H1 (cell line): Measurements from ENCODE around the gene KLHL9. TPM values are rescaled to one million over a fixed set of nuclear protein-coding genes. Genes with fewer than 3 reads are reported as not detected.
A peak's percentile ranks its signal among the peaks of the same experiment; 100 is the strongest.

Source experiments
- CTCF ChIA-PET: fragments of 300-600 bp; sonication (Branson Sonifier 250); formaldehyde crosslinking; loops from one replicate; lab custom pipeline; 2021; ENCODE audit not compliant: partially characterized antibody; lab: Charles Lee
- POLR2A ChIA-PET: fragments of 300-600 bp; sonication (Branson Sonifier 250); formaldehyde crosslinking; loops from one replicate; lab custom pipeline; 2021; ENCODE audit warnings: inconsistent platforms; ENCODE audit not compliant: partially characterized antibody; lab: Charles Lee
- DNase-seq, 2 experiments: peaks; one replicate each; pipeline versions ENCODE4 v3.0.0 to v3.0.0-alpha.2; 2010 to 2022; ENCODE audit warnings: low spot score in 2 of 2, low read depth in 1 of 2, mixed read lengths in 1 of 2
- FAIRE-seq: peaks from 2 replicates; lab custom pipeline; 2011; peaks lifted over from hg19 to GRCh38; lab: Jason Lieb, UNC
- H2AFZ ChIP-seq: 2 replicates; pipeline ENCODE4 v1.8.1; 2012; ENCODE audit warnings: low read length, inconsistent platforms
- H2AK5ac ChIP-seq: 2 replicates; pipeline ENCODE4 v1.6.1; 2013; ENCODE audit warnings: low read depth, low read length
- H2BK120ac ChIP-seq: replicated peaks from 2 replicates; pipeline ENCODE3; 2013; ENCODE audit warnings: low read depth, low read length, inconsistent platforms
- H2BK12ac ChIP-seq: 2 replicates; pipeline ENCODE4 v1.6.1; 2013; ENCODE audit warnings: low read depth, low read length
- H2BK15ac ChIP-seq: 2 replicates; pipeline ENCODE4 v1.6.1; 2013; ENCODE audit warnings: low read length
- H2BK20ac ChIP-seq: 2 replicates; pipeline ENCODE4 v1.6.1; 2013; ENCODE audit warnings: low read length
- H2BK5ac ChIP-seq: 2 replicates; pipeline ENCODE4 v1.6.1; 2013; ENCODE audit warnings: low read depth, low read length
- H3K14ac ChIP-seq: 2 replicates; pipeline ENCODE4 v1.6.1; 2013; ENCODE audit warnings: inconsistent platforms; ENCODE audit not compliant: insufficient read length
- H3K18ac ChIP-seq: 2 replicates; pipeline ENCODE4 v1.6.1; 2013; ENCODE audit warnings: low read length; ENCODE audit errors: extremely low read depth
- H3K23ac ChIP-seq: 2 replicates; pipeline ENCODE4 v1.6.1; 2013; ENCODE audit warnings: inconsistent platforms; ENCODE audit not compliant: insufficient read length
- H3K23me2 ChIP-seq: 2 replicates; pipeline ENCODE4 v1.6.1; 2013; ENCODE audit warnings: low read depth, low read length
- H3K27ac ChIP-seq: 2 replicates; pipeline ENCODE4 v1.6.1; 2011; ENCODE audit warnings: low read depth, low read length, inconsistent platforms
- H3K27me3 ChIP-seq, 4 experiments: replicated peaks in 1 of 4; 1 replicate in 1 of 4; 2 replicates in 3 of 4; pipeline versions ENCODE4 v1.6.1 to v1.8.1; 2011 to 2013; ENCODE audit warnings: low read length in 3 of 4, mild to moderate bottlenecking in 3 of 4, inconsistent platforms in 2 of 4, mixed read lengths in 2 of 4, moderate library complexity in 1 of 4; ENCODE audit not compliant: control insufficient read depth in 3 of 4, insufficient read depth in 3 of 4; ENCODE audit errors: extremely low read depth in 1 of 4
- H3K36me3 ChIP-seq, 4 experiments: 2 replicates each; pipeline versions ENCODE4 v1.6.1 to v1.8.1; 2011 to 2013; ENCODE audit warnings: mild to moderate bottlenecking in 4 of 4, low read length in 3 of 4, moderate library complexity in 2 of 4, control low read depth in 1 of 4, inconsistent platforms in 1 of 4; ENCODE audit not compliant: insufficient read depth in 4 of 4, control insufficient read depth in 2 of 4
- H3K4ac ChIP-seq: replicated peaks from 2 replicates; pipeline ENCODE3; 2013; ENCODE audit warnings: low read length, low read depth, mixed read lengths, inconsistent platforms; ENCODE audit not compliant: insufficient read length
- H3K4me1 ChIP-seq, 4 experiments: replicated peaks in 1 of 4; 1 replicate in 1 of 4; 2 replicates in 3 of 4; pipeline versions ENCODE4 v1.6.1 to v1.8.1; 2011 to 2013; ENCODE audit warnings: low read length in 3 of 4, inconsistent platforms in 2 of 4, mixed read lengths in 1 of 4; ENCODE audit not compliant: insufficient read depth in 4 of 4, control insufficient read depth in 3 of 4
- H3K4me2 ChIP-seq, 2 experiments: 2 replicates each; pipeline versions ENCODE4 v1.6.1 to v1.8.1; 2011 to 2013; ENCODE audit warnings: low read depth in 2 of 2, low read length in 2 of 2, control low read depth in 1 of 2, inconsistent platforms in 1 of 2, mild to moderate bottlenecking in 1 of 2; ENCODE audit not compliant: insufficient read depth in 1 of 2
- H3K4me3 ChIP-seq, 4 experiments: fragments of 200-600, 300-600 bp in 1 of 4; sonication (generic), shearing (Covaris generic), sonication (Bioruptor Twin) in 1 of 4; 2 replicates each; pipeline versions ENCODE4 v1.5.1 to v1.8.1; 2011 to 2016; ENCODE audit warnings: low read length in 4 of 4, low read depth in 3 of 4, control low read depth in 2 of 4, inconsistent platforms in 2 of 4, mild to moderate bottlenecking in 2 of 4, mixed read lengths in 1 of 4, moderate library complexity in 1 of 4; ENCODE audit not compliant: insufficient read depth in 2 of 4; ENCODE audit errors: extremely low read depth in 1 of 4
- H3K56ac ChIP-seq: replicated peaks from 2 replicates; pipeline ENCODE3; 2013; ENCODE audit warnings: low read depth, mild to moderate bottlenecking, mixed read lengths, low read length, inconsistent platforms; ENCODE audit not compliant: insufficient read length
- H3K79me1 ChIP-seq: 2 replicates; pipeline ENCODE4 v1.6.1; 2013; ENCODE audit warnings: low read depth, low read length, control low read depth
- H3K79me2 ChIP-seq, 2 experiments: 2 replicates each; pipeline versions ENCODE4 v1.6.1 to v1.8.1; 2012 to 2013; ENCODE audit warnings: low read length in 2 of 2, mild to moderate bottlenecking in 2 of 2, inconsistent platforms in 1 of 2; ENCODE audit not compliant: insufficient read depth in 2 of 2, control insufficient read depth in 1 of 2
- H3K9ac ChIP-seq, 4 experiments: replicated peaks in 1 of 4; 1 replicate in 1 of 4; 2 replicates in 3 of 4; pipeline versions ENCODE4 v1.6.1 to v1.8.1; 2011 to 2013; ENCODE audit warnings: low read depth in 3 of 4, low read length in 3 of 4, control low read depth in 2 of 4, mild to moderate bottlenecking in 2 of 4, moderate library complexity in 2 of 4, inconsistent platforms in 1 of 4; ENCODE audit errors: extremely low read depth in 1 of 4
- H3K9me3 ChIP-seq, 2 experiments: 2 replicates each; pipeline versions ENCODE4 v1.6.1 to v1.8.1; 2012 to 2013; ENCODE audit warnings: mild to moderate bottlenecking in 2 of 2, moderate library complexity in 2 of 2, control low read depth in 1 of 2, inconsistent platforms in 1 of 2, low read depth in 1 of 2, low read length in 1 of 2, mixed read lengths in 1 of 2; ENCODE audit not compliant: insufficient read depth in 2 of 2
- H4K20me1 ChIP-seq, 2 experiments: replicated peaks in 1 of 2; 2 replicates each; pipeline versions ENCODE3 to v1.8.1; 2011 to 2013; ENCODE audit warnings: inconsistent platforms in 2 of 2, low read length in 2 of 2, mild to moderate bottlenecking in 1 of 2; ENCODE audit not compliant: insufficient read depth in 2 of 2, control insufficient read depth in 1 of 2
- H4K5ac ChIP-seq: 2 replicates; pipeline ENCODE4 v1.6.1; 2013; ENCODE audit warnings: low read length, low read depth, mixed read lengths, inconsistent platforms; ENCODE audit not compliant: insufficient read length
- H4K8ac ChIP-seq: 2 replicates; pipeline ENCODE4 v1.8.0; 2013; ENCODE audit warnings: mild to moderate bottlenecking, moderate library complexity, low read length, inconsistent platforms; ENCODE audit not compliant: insufficient read depth; ENCODE audit errors: extremely low read depth
- H4K91ac ChIP-seq: replicated peaks from 2 replicates; pipeline ENCODE3; 2013; ENCODE audit warnings: low read length, mixed read lengths, inconsistent platforms; ENCODE audit not compliant: insufficient read length
- ASH2L ChIP-seq: fragments of 200-600, 300-600 bp; sonication (generic); IDR thresholded peaks from one replicate; pipeline ENCODE4 v1.7.1; 2017; ENCODE audit warnings: low read length
- CHD2 ChIP-seq: IDR thresholded peaks from 2 replicates; pipeline ENCODE4 v1.6.1; 2012; ENCODE audit warnings: low read length, improper control_type of control experiment
- FOSL1 ChIP-seq: IDR thresholded peaks from 2 replicates; pipeline ENCODE4 v1.6.1; 2011; ENCODE audit warnings: mild to moderate bottlenecking, low read depth, low read length, moderate library complexity; ENCODE audit not compliant: insufficient read depth
- KDM4A ChIP-seq: IDR thresholded peaks from one replicate; pipeline ENCODE4 v1.7.1; 2012; ENCODE audit warnings: low read depth, mild to moderate bottlenecking, moderate library complexity, low read length, inconsistent platforms; ENCODE audit not compliant: severe bottlenecking
- MAX ChIP-seq: IDR thresholded peaks from 2 replicates; pipeline ENCODE4 v1.6.1; 2012; ENCODE audit warnings: inconsistent platforms
- SAP30 ChIP-seq: fragments of 300-600 bp; sonication (generic); IDR thresholded peaks from 2 replicates; pipeline ENCODE4 v1.7.1; 2012; ENCODE audit warnings: low read length, moderate library complexity, mild to moderate bottlenecking, inconsistent platforms; ENCODE audit not compliant: insufficient read depth, insufficient replicate concordance
- SP4 ChIP-seq: IDR thresholded peaks from 2 replicates; pipeline ENCODE4 v1.6.1; 2012; ENCODE audit warnings: low read length, inconsistent platforms
- WGBS, 2 experiments: shearing (Covaris generic) in 1 of 2; methylation state at CpG; one replicate each; pipeline versions ENCODE4 v1.1.6 to v1.1.7; 2013 to 2015; ENCODE audit warnings: low lambda C conversion rate in 2 of 2, mixed read lengths in 2 of 2, inconsistent platforms in 1 of 2, low coverage in 1 of 2, missing lambda C conversion rate in 1 of 2; ENCODE audit not compliant: insufficient replicate concordance in 2 of 2, insufficient coverage in 1 of 2, insufficient read length in 1 of 2; ENCODE audit errors: extremely low coverage in 1 of 2, missing lambda C conversion rate in 1 of 2; 5-methylcytosine and 5-hydroxymethylcytosine counted together
- long read RNA-seq, 2 experiments: library from RNA in 1 of 2; library from capped mRNA in 1 of 2; stranded (forward); transcript quantifications; one replicate each; pipeline ENCODE4 v2.0.0, GENCODE V29; 2021; ENCODE audit warnings: inconsistent platforms in 1 of 2
- polyA minus RNA-seq, 3 experiments: library from RNA; depleted of rRNA, polyadenylated mRNA; stranded (reverse); fragments of >200 nt; gene quantifications; 1 replicate in 2 of 3; 2 replicates in 1 of 3; pipeline ENCODE4 v1.2.3, GENCODE V29; 2011
- polyA plus RNA-seq, 7 experiments: library from polyadenylated mRNA; depleted of rRNA in 3 of 7; stranded (reverse) in 5 of 7; unstranded in 2 of 7; fragments of >200 nt in 5 of 7; fragments of 200-250 nt in 2 of 7; gene quantifications; 1 replicate in 5 of 7; 2 replicates in 1 of 7; 4 replicates in 1 of 7; pipeline versions ENCODE4 v1.2.1 to v1.2.3, GENCODE V29; 2011 to 2013; ENCODE audit warnings: missing spikeins in 2 of 7, mixed read lengths in 2 of 7
- total RNA-seq: library from RNA; stranded (reverse); fragmentation: NEBNext Ultra II Directional; extraction: Animal tissue kit (Norgen Biotek cat#: 25700); gene quantifications from 2 replicates; pipeline ENCODE4 v1.2.1, GENCODE V29; 2021

Gene KLHL9
- total RNA-seq, result 14.7 and 15.7 TPM in 2 replicates
- 4.2 and 4.9 TPM in 2 replicates for polyA plus RNA-seq (2011; rRNA removed)
- polyA plus RNA-seq (2011; cell fraction: cytosol; rRNA removed), result 7.6 TPM
- 4.4 TPM for polyA plus RNA-seq (2011; cell fraction: nucleus; rRNA removed)
- polyA plus RNA-seq (2012, experiment 1 of 2), result 7.9 to 12.3 TPM (median 9.2 TPM) in 4 replicates
- polyA plus RNA-seq (2012, experiment 2 of 2), result 0.83 TPM
- polyA plus RNA-seq (2013, experiment 1 of 2), result 9.3 TPM
- 8.6 TPM for polyA plus RNA-seq (2013, experiment 2 of 2)
- polyA minus RNA-seq (2011; rRNA and poly(A)+ RNA removed), result 17.0 and 24.1 TPM in 2 replicates
- 10.9 TPM for polyA minus RNA-seq (2011; cell fraction: cytosol; rRNA and poly(A)+ RNA removed)
- 18.4 TPM for polyA minus RNA-seq (2011; cell fraction: nucleus; rRNA and poly(A)+ RNA removed)
- long read RNA-seq, experiment 1, full-length matches to known transcripts, result 22 of 23 reads
- long read RNA-seq, experiment 1, partial matches to known transcripts, result 0 of 23 reads
- long read RNA-seq, experiment 1, other reads (novel, unspliced or antisense), result 1 of 23 reads
- long read RNA-seq, experiment 2, full-length matches to known transcripts, result 4 of 4 reads
- long read RNA-seq, experiment 2, partial matches to known transcripts, result 0 of 4 reads
- long read RNA-seq, experiment 2, other reads (novel, unspliced or antisense), result 0 of 4 reads

- 3% methylated on average over 50 of the region's 55 CpGs; no CpG with 5 or more reads in 1 of the 2 experiments for WGBS, 2 experiments
- Histone ChIP-seq H4K20me1 (peaks cover 4 to 10% of the 10 kb centered on the region in 2 experiments), H3K23me2 (peaks cover 4% of the 10 kb centered on the region), H3K23ac (peak within 1 kb of the TSS; percentile 71), H3K4me2 (peak within 1 kb of the TSS; percentile 81 to 92), H3K27ac (peak within 1 kb of the TSS; percentile 81), H2BK20ac (no peak within 1 kb of the TSS), H3K79me1 (no peaks in the 10 kb centered on the region; the same call in none of the 2 replicates), H3K4me1 (peaks cover 0 to 5% (median 0%) of the 10 kb centered on the region in 4 experiments; a peak in 2 of 7 replicates), H3K4me3 (peak within 1 kb of the TSS; percentile 76 to 100 (median 90)), H2BK120ac (no peak within 1 kb of the TSS), H2BK5ac (peak within 1 kb of the TSS; percentile 79), H3K9me3 (no peaks in the 10 kb centered on the region), H3K36me3 (peaks cover 0 to 11% (median 0%) of the 10 kb centered on the region in 4 experiments; a peak in 2 of 8 replicates), H2AFZ (peak within 1 kb of the TSS; percentile 100), H4K8ac (peak within 1 kb of the TSS; percentile 99), H3K14ac (peak within 1 kb of the TSS; percentile 87), H3K4ac (no peak within 1 kb of the TSS), H4K91ac (peak within 1 kb of the TSS; percentile 6), H2BK15ac (no peak within 1 kb of the TSS; the same call in 1 of the 2 replicates), H3K27me3 (no peaks in the 10 kb centered on the region), H2AK5ac (no peak within 1 kb of the TSS), H3K9ac (peak within 1 kb of the TSS; percentile 77 to 99 (median 95)), H4K5ac (peak within 1 kb of the TSS; percentile 92), H3K79me2 (peaks cover 8 to 49% of the 10 kb centered on the region in 2 experiments), H3K56ac (peak within 1 kb of the TSS; percentile 70), H3K18ac (peak within 1 kb of the TSS; percentile 79; the same call in 1 of the 2 replicates), H2BK12ac (no peak within 1 kb of the TSS)
- ChIA-PET CTCF (interaction anchor here (0.8 to 8.0 kb wide), 9 partner anchors 11 to 121 kb away, joined by 3 to 79 read pairs (median 4); no protein-coding TSS in a partner anchor), POLR2A (interaction anchor here (1.1 to 1.3 kb wide), 2 partner anchors 61 to 68 kb away, joined by 3 read pairs; no protein-coding TSS in a partner anchor)
- no peak for FAIRE-seq
- peak; percentile 63 to 88 for DNase-seq
- TF ChIP-seq CHD2 (no peak), FOSL1 (no peak), MAX (0 out of 2 replicates have a peak, but pooled peaks have one; percentile 19), ASH2L (peak; percentile 94), SAP30 (peak; percentile 43), SP4 (no peak), KDM4A (peak; percentile 54)
Measured at GRCh38 chr9:21334701-21335632, at the start of gene KLHL9. TSS of gene KLHL9 (minus strand) at chr9:21335404. CDS start at chr9:21334859, 545 bp downstream.
